Measurements from ENCODE around the gene NTNG1.

NTNG1 gene

DNA sequence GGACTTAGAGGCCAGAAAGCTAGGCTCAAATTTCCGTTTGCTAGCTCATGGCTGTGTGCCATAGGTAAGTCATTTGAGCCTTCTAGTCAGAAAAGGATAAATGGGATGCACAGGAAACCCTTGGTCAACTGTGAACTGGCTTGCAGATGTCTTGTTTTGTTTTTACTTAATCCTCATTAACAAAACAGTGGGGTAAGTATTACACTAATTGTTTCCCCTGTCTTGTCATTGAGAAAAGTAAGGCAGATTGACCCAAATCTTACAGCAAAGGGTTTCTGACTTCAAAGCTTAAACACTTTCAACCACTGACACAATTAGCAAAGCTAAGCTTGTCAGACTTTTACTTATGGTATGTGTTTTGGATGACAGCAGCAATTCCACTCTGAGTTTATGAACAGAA lies 291.3 kb downstream of the NTNG1 start:
- H3K4me3 ChIP-seq (replicated peaks; ENCODE audit: low read depth, low read length): no peak overlapping the region
- DNase-seq (ENCODE audit: extremely low read depth, low read depth): no peak

GRCh38 chr1:107433068-107433467 lies 292.2 kb downstream of the NTNG1 start:
- no peak for DNase-seq (ENCODE audit: extremely low read depth, low read depth)
- no peak overlapping the region for H3K4me3 ChIP-seq (replicated peaks; ENCODE audit: low read depth, low read length)
- TF ChIP-seq, protein P1, sequence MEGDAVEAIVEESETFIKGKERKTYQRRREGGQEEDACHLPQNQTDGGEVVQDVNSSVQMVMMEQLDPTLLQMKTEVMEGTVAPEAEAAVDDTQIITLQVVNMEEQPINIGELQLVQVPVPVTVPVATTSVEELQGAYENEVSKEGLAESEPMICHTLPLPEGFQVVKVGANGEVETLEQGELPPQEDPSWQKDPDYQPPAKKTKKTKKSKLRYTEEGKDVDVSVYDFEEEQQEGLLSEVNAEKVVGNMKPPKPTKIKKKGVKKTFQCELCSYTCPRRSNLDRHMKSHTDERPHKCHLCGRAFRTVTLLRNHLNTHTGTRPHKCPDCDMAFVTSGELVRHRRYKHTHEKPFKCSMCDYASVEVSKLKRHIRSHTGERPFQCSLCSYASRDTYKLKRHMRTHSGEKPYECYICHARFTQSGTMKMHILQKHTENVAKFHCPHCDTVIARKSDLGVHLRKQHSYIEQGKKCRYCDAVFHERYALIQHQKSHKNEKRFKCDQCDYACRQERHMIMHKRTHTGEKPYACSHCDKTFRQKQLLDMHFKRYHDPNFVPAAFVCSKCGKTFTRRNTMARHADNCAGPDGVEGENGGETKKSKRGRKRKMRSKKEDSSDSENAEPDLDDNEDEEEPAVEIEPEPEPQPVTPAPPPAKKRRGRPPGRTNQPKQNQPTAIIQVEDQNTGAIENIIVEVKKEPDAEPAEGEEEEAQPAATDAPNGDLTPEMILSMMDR (IDR thresholded peaks at IDR 0.05; ENCODE audit: low read depth, low read length, missing control alignments): no peak

More for the DNA sequence above, 291.3 kb downstream of the NTNG1 start:
- TF ChIP-seq, protein P1 (IDR thresholded peaks at IDR 0.05; ENCODE audit: low read depth, low read length, missing control alignments): no peak

- TF ChIP-seq, protein P1 (IDR thresholded peaks at IDR 0.05; ENCODE audit: low read depth, low read length, missing control alignments): no peak
- no peak for DNase-seq (ENCODE audit: extremely low read depth, low read depth)
Measured at GRCh38 chr1:107433635-107434360, 293.0 kb downstream of the NTNG1 start.

GRCh38 chr1:107434361-107434693 lies 293.5 kb downstream of the NTNG1 start:
- TF ChIP-seq, protein P1 (IDR thresholded peaks at IDR 0.05; ENCODE audit: low read depth, low read length, missing control alignments): no peak
- DNase-seq (ENCODE audit: extremely low read depth, low read depth): no peak
- no peak overlapping the region for H3K4me3 ChIP-seq (replicated peaks; ENCODE audit: low read depth, low read length)

More at GRCh38 chr1:107433635-107434360, 293.0 kb downstream of the NTNG1 start:
- no peak overlapping the region for H3K4me3 ChIP-seq (replicated peaks; ENCODE audit: low read depth, low read length)

GRCh38 chr1:107436552-107437241 lies 295.9 kb downstream of the NTNG1 start:
- TF ChIP-seq, protein P1 (IDR thresholded peaks at IDR 0.05; ENCODE audit: low read depth, low read length, missing control alignments): no peak
- H3K4me3 ChIP-seq (replicated peaks; ENCODE audit: low read depth, low read length): no peak overlapping the region
- no peak for DNase-seq (ENCODE audit: extremely low read depth, low read depth)

DNA sequence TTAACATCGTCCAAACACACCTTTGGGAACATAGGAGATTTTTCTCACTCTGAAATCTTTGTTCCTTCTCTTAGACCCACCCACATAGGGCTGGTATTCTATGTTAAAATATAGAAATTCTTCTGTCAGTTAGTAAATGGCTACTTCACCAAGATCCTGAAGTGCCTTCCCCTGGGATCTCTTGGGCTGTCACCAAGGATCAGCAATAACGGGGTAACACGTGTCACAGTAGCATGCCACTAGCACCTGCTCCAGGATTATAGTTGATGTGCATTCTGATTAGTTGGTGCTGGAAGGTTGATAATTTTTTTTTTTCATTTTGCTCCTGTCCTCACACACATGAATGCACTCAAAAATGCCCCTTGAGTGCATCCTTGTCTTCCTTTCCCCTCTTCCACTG lies 298.7 kb downstream of the NTNG1 start:
- TF ChIP-seq, protein P1 (IDR thresholded peaks at IDR 0.05; ENCODE audit: low read depth, low read length, missing control alignments): no peak
- no peak overlapping the region for H3K4me3 ChIP-seq (replicated peaks; ENCODE audit: low read depth, low read length)
- no peak for DNase-seq (ENCODE audit: extremely low read depth, low read depth)
